Coronary artery (tissue), 2 donors: ENCODE results near the gene MBNL2.
A peak's percentile ranks its signal among the peaks of the same experiment; 100 is the strongest.

Experiments used
- DNase-seq: peaks from one replicate; pipeline ENCODE4 v3.0.0-alpha.2; 2017; ENCODE audit warnings: low spot score
- H3K27ac ChIP-seq, 2 donors: fragments of 200-600 bp; sonication (generic); one replicate each; pipeline ENCODE4 v1.5.1; 2016 to 2019
- H3K4me3 ChIP-seq: fragments of 200-600 bp; sonication (generic); 2 replicates; pipeline ENCODE4 v1.5.1; 2016; ENCODE audit warnings: mild to moderate bottlenecking, moderate library complexity
- CTCF ChIP-seq: fragments of 200-600 bp; sonication (generic); IDR thresholded peaks from one replicate; pipeline ENCODE4 v1.5.1; 2019; ENCODE audit warnings: antibody characterized with exemption

Gene MBNL2

GRCh38 chr13:97250560-97250959 is 28.4 kb downstream of the MBNL2 start:
- DNase-seq = no peak
- no peak for TF ChIP-seq CTCF
- Histone ChIP-seq H3K27ac (peak overlapping the region; percentile 63 to 74), H3K4me3 (peak overlapping the region; percentile 19)

GRCh38 chr13:97252735-97253134 is 30.6 kb downstream of the MBNL2 start:
- H3K4me3 ChIP-seq = no peak overlapping the region
- no peak for DNase-seq
- TF ChIP-seq CTCF = no peak
- H3K27ac ChIP-seq = peak overlapping the region in 1 of 2 donors; percentile 18

- H3K4me3 ChIP-seq = no peak overlapping the region
- no peak for TF ChIP-seq CTCF
- H3K27ac ChIP-seq = no peak overlapping the region
- DNase-seq = no peak
Measured at GRCh38 chr13:97253581-97254293, 31.6 kb downstream of the MBNL2 start.

- no peak for DNase-seq
- Histone ChIP-seq H3K4me3 (no peak overlapping the region), H3K27ac (peak overlapping the region; percentile 71 to 77)
- no peak for TF ChIP-seq CTCF
Measured at GRCh38 chr13:97254816-97255215, 32.7 kb downstream of the MBNL2 start.

GRCh38 chr13:97255515-97256021 is 33.4 kb downstream of the MBNL2 start:
- H3K27ac ChIP-seq = peak overlapping the region; percentile 71 to 77
- TF ChIP-seq CTCF = no peak
- DNase-seq = no peak

GRCh38 chr13:97256343-97256783 is 34.2 kb downstream of the MBNL2 start:
- Histone ChIP-seq H3K27ac (peak overlapping the region; percentile 77 to 85), H3K4me3 (peak overlapping the region; percentile 22)
- no peak for DNase-seq
- no peak for TF ChIP-seq CTCF

More at GRCh38 chr13:97255515-97256021, 33.4 kb downstream of the MBNL2 start:
- no peak overlapping the region for H3K4me3 ChIP-seq

GRCh38 chr13:97257228-97257755 is 35.2 kb downstream of the MBNL2 start:
- TF ChIP-seq CTCF = no peak
- Histone ChIP-seq H3K4me3 (peak overlapping the region; percentile 42), H3K27ac (peak overlapping the region; percentile 77 to 86)
- no peak for DNase-seq
